ENCODE data around the gene SLC24A4.

DNA sequence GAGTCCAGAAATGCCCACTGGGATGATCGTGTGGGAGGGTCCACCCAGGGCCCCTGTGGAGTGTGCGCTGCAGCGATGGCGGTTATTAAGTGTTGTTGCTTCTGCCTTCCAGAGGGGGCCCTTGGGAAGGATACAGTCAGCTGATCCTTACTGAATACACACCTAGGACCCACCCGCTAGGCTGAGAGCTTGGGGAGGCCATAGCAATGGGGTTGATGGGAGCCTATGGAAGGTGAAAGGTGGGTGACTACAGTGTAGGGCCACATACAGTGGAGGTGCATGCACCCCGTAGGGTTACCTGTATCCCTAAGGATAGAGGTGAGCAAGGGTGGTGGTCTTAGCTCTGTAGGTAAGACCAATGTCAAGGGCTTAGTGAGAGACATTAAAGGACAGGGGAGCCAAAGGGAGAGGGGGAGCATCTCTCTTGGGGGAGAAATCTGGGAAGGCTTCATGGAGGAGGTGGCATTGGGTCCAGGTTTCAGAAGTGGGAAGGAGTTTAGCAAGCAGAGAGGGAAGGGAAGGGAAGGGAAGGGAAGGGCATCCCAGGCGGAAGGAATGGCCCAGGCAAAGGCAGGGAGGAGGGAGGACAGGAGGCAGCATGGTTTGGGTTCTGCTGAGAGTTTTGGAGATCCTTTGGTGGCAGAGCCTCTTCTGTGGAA lies 117.5 kb downstream of the SLC24A4 start:
- TF ChIP-seq, protein P1, sequence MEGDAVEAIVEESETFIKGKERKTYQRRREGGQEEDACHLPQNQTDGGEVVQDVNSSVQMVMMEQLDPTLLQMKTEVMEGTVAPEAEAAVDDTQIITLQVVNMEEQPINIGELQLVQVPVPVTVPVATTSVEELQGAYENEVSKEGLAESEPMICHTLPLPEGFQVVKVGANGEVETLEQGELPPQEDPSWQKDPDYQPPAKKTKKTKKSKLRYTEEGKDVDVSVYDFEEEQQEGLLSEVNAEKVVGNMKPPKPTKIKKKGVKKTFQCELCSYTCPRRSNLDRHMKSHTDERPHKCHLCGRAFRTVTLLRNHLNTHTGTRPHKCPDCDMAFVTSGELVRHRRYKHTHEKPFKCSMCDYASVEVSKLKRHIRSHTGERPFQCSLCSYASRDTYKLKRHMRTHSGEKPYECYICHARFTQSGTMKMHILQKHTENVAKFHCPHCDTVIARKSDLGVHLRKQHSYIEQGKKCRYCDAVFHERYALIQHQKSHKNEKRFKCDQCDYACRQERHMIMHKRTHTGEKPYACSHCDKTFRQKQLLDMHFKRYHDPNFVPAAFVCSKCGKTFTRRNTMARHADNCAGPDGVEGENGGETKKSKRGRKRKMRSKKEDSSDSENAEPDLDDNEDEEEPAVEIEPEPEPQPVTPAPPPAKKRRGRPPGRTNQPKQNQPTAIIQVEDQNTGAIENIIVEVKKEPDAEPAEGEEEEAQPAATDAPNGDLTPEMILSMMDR (tag by site-specific recombination; IDR thresholded peaks at IDR 0.05) = no peak
- TF ChIP-seq, protein P2, sequence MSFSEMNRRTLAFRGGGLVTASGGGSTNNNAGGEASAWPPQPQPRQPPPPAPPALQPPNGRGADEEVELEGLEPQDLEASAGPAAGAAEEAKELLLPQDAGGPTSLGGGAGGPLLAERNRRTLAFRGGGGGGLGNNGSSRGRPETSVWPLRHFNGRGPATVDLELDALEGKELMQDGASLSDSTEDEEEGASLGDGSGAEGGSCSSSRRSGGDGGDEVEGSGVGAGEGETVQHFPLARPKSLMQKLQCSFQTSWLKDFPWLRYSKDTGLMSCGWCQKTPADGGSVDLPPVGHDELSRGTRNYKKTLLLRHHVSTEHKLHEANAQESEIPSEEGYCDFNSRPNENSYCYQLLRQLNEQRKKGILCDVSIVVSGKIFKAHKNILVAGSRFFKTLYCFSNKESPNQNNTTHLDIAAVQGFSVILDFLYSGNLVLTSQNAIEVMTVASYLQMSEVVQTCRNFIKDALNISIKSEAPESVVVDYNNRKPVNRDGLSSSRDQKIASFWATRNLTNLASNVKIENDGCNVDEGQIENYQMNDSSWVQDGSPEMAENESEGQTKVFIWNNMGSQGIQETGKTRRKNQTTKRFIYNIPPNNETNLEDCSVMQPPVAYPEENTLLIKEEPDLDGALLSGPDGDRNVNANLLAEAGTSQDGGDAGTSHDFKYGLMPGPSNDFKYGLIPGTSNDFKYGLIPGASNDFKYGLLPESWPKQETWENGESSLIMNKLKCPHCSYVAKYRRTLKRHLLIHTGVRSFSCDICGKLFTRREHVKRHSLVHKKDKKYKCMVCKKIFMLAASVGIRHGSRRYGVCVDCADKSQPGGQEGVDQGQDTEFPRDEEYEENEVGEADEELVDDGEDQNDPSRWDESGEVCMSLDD (tag by site-specific recombination; IDR thresholded peaks at IDR 0.05) = no peak
- TF ChIP-seq TCF7L2 (IDR thresholded peaks at IDR 0.05; ENCODE audit: borderline replicate concordance, low read depth, low read length) (no peak), ZBTB21 (tag by site-specific recombination; IDR thresholded peaks at IDR 0.05) (no peak)

Measured in HEK293 (cell line).